ENCODE measurements around the gene FRMD5. TPM values are rescaled to one million over a fixed set of nuclear protein-coding genes. Genes with fewer than 3 reads are reported as not detected.

Gene FRMD5
- total RNA-seq, 6 experiments from 2014 or later: not detected

DNA sequence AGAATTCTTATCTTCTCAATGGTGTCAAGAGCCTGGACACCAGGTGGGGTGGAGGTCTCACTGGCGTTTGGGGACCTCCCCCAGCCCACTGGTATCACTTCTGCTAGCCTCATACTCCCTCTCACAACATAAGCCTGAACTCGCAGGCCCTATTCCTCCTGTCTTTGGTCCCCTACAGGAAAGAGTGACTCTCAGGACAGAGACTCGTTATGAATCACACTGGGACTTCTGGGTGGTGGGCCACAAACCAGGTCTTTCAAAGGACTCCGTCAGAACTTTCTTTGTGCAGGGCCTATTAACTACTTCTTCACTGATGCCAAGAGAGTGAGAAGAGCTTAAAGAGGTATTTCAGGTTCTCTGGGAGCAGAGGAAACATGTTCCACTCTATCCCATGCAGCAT is 267.9 kb downstream of the FRMD5 start:
- Histone ChIP-seq H3K4me3 (no peak overlapping the region), H3K27me3 (no peaks in the 10 kb centered on the region), H3K36me3 (no peaks in the 10 kb centered on the region), H3K4me1 (no peaks in the 10 kb centered on the region), H3K9me3 (no peaks in the 10 kb centered on the region), H3K27ac (no peak overlapping the region)
- TF ChIP-seq, protein P1, sequence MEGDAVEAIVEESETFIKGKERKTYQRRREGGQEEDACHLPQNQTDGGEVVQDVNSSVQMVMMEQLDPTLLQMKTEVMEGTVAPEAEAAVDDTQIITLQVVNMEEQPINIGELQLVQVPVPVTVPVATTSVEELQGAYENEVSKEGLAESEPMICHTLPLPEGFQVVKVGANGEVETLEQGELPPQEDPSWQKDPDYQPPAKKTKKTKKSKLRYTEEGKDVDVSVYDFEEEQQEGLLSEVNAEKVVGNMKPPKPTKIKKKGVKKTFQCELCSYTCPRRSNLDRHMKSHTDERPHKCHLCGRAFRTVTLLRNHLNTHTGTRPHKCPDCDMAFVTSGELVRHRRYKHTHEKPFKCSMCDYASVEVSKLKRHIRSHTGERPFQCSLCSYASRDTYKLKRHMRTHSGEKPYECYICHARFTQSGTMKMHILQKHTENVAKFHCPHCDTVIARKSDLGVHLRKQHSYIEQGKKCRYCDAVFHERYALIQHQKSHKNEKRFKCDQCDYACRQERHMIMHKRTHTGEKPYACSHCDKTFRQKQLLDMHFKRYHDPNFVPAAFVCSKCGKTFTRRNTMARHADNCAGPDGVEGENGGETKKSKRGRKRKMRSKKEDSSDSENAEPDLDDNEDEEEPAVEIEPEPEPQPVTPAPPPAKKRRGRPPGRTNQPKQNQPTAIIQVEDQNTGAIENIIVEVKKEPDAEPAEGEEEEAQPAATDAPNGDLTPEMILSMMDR (IDR thresholded peaks at IDR 0.05): no peak
- TF ChIP-seq POLR2A (IDR thresholded peaks at IDR 0.05): no peak
- no peak for DNase-seq
- intact Hi-C loops (cut with DNase I): no loop called here
- 46% methylated on average over 3 of the region's 4 CpGs for WGBS (ENCODE audit: insufficient coverage, low coverage, low lambda C conversion rate, missing lambda C conversion rate)
- no peak for ATAC-seq

DNA sequence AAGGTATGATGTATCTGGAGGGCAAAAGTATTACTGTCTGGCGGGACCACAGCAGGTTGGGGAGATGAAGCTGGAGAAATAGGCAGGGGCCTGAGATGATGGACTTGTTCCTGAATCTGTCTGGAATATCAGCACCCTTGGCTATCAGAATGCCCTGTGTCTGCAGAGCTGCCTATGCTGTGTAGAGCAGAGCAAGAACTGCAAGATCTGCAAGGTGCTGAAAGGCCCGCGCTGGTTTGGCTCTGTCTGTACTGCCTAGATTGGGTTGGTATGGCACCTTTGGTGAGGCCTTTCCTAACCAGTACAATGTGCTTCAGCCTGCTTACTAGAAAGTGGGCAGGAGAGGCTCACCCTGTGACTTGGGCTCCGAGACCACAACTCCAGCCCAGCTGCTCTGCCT is 271.5 kb downstream of the FRMD5 start:
- ATAC-seq (no peak), DNase-seq (no peak)
- intact Hi-C loops (cut with DNase I): no loop called here
- Histone ChIP-seq H3K27me3 (no peaks in the 10 kb centered on the region), H3K9me3 (no peaks in the 10 kb centered on the region), H3K36me3 (no peaks in the 10 kb centered on the region), H3K27ac (no peak overlapping the region), H3K4me1 (no peaks in the 10 kb centered on the region), H3K4me3 (no peak overlapping the region)
- 100% methylated on average over 1 of the region's 4 CpGs for WGBS (ENCODE audit: insufficient coverage, low coverage, low lambda C conversion rate, missing lambda C conversion rate)
- TF ChIP-seq, protein P1 (IDR thresholded peaks at IDR 0.05): no peak

DNA sequence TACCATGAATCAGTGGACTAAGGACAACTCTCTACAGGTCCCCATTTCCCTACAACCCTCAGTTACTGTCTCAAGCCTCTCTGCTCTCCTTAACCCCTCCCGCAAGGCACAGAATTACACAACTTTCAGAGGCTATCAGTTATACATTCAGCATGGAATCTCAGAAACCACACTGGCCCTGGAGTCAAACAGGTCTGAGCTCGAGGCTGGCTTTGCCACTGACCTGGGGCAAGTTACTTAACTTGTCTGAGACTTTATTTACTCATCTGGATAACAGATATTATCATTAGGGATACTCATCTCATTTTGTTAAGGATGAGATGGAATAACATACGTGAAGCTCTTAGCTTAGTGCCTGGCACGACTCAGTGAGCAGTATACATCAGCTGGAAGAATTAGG is 273.1 kb downstream of the FRMD5 start:
- Histone ChIP-seq H3K4me1 (no peaks in the 10 kb centered on the region), H3K27me3 (no peaks in the 10 kb centered on the region), H3K4me3 (no peak overlapping the region), H3K9me3 (no peaks in the 10 kb centered on the region), H3K36me3 (no peaks in the 10 kb centered on the region), H3K27ac (no peak overlapping the region)
- DNase-seq (no peak), ATAC-seq (no peak)
- intact Hi-C loops (cut with DNase I): no loop called here
- 69% methylated on average over 4 of the region's 4 CpGs for WGBS (ENCODE audit: insufficient coverage, low coverage, low lambda C conversion rate, missing lambda C conversion rate)
- no peak for TF ChIP-seq POLR2A (IDR thresholded peaks at IDR 0.05)
- TF ChIP-seq, protein P1 (IDR thresholded peaks at IDR 0.05): no peak

DNA sequence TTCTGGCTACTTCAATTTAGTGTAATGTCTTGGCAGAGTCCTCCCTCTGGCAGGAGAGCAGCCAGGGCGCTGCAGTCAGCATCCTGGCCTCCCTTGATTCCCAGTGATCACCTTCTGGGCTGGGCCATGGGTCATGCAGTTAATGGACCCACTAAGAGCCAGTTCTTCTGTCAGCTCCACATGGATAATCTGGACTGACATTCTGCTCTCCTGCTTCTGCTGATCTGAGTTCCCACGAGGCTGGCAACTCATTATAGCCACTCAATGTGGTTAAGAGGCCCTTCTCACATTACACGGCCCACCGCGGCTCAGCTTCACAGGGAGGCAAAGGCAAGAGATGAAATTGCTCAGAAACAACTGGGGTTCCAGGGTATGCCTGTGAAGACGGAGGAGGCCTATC is 274.3 kb downstream of the FRMD5 start:
- no peak for DNase-seq
- Histone ChIP-seq H3K27me3 (no peaks in the 10 kb centered on the region), H3K9me3 (no peaks in the 10 kb centered on the region), H3K27ac (no peak overlapping the region), H3K36me3 (no peaks in the 10 kb centered on the region), H3K4me1 (no peaks in the 10 kb centered on the region), H3K4me3 (no peak overlapping the region)
- no peak for ATAC-seq
- intact Hi-C loops (cut with DNase I): no loop called here
- no peak for TF ChIP-seq POLR2A (IDR thresholded peaks at IDR 0.05)
- TF ChIP-seq, protein P1 (IDR thresholded peaks at IDR 0.05): no peak
- 58% methylated on average over 5 of the region's 6 CpGs for WGBS (ENCODE audit: insufficient coverage, low coverage, low lambda C conversion rate, missing lambda C conversion rate)

DNA sequence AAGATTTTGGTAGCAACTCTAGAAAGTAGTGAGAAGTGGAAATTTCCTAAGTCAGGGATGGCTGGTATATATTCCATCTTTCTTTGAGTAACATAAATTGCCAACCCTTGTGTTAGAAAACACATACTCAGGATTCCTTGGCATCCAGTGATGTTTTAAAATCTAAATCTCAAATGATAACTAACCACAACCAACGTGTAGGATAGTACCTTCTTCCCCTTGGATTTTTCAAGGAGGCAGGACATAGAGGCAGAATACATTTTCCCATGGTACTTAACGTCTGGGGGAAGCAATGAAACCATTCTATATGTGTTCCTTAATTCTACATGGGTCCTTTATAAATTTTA is 274.8 kb downstream of the FRMD5 start:
- DNase-seq (no peak), ATAC-seq (no peak)
- Histone ChIP-seq H3K4me3 (no peak overlapping the region), H3K27me3 (no peaks in the 10 kb centered on the region), H3K9me3 (no peaks in the 10 kb centered on the region), H3K36me3 (no peaks in the 10 kb centered on the region), H3K4me1 (no peaks in the 10 kb centered on the region), H3K27ac (no peak overlapping the region)
- WGBS (ENCODE audit: insufficient coverage, low coverage, low lambda C conversion rate, missing lambda C conversion rate): 26% methylated on average over 2 of the region's 2 CpGs
- TF ChIP-seq, protein P1 (IDR thresholded peaks at IDR 0.05): no peak
- no peak for TF ChIP-seq POLR2A (IDR thresholded peaks at IDR 0.05)
- intact Hi-C loops (cut with DNase I): no loop called here
